ENCODE results near the gene GIPC1. TPM values are rescaled to one million over a fixed set of nuclear protein-coding genes. Genes with fewer than 3 reads are reported as not detected.

The GIPC1 gene
- total RNA-seq, 1 experiment from 2014 or later, result 103 TPM

DNA sequence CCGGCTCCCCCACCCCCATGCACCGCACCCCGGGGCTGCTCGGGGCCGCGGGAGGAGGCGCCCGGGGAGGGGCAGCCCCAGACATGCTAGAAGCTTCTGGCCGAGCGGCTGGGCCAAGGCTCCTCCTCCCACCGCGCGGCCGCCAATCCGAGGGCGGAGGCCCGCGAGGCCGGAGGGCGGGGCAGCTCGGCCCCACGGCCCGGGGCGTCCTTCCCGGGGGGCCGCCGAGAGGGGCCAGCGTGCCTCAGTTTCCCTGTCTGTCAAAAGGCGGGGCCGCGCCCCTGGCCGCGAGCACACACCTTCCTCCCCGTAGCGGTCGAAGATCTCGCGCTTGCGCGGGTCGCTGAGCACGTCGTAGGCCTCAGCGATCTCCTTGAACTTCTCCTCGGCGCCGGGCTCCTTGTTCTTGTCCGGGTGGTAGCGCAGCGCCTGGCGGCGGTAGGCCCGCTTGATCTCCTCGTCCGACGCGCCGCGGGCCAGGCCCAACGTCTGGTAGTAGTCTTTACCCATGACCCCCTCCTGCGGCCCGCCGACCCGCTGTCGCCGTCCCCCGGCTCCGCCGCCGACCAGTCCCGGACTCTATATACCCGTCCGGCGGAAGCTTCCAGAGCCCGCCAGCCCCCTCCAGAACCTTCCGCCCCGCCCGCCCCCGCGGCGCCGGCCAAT, 22.0 kb upstream of the GIPC1 start, which contains the start of gene DNAJB1:
TSS of gene DNAJB1 (minus strand) at position 558 of the 666 bp plus-strand sequence. CDS start at position 510, 48 bp downstream.
- peaks cover 38% of the 10 kb centered on the region; the same call in 1 of the 2 replicates for H4K20me1 ChIP-seq (ENCODE audit: insufficient read depth)
- H3K27me3 ChIP-seq (ENCODE audit: insufficient read depth, low read length), result no peaks in the 10 kb centered on the region
- H3K4me2 ChIP-seq (ENCODE audit: low read length), result peak within 1 kb of the TSS; percentile 95
- peaks cover 7 to 30% of the 10 kb centered on the region in 2 experiments; a peak in 3 of 4 replicates for H3K36me3 ChIP-seq (ENCODE audit: control insufficient read depth in 1 of 2, insufficient read depth in 2 of 2, low read length in 2 of 2)
- peak; percentile 72 for ATAC-seq
- CTCF ChIA-PET, result interaction anchor here (0.7 to 1.9 kb wide), 3 partner anchors 11 to 40 kb away, joined by 3 to 4 read pairs (median 4); no protein-coding TSS in a partner anchor
- peak within 1 kb of the TSS; percentile 97 for H3K27ac ChIP-seq (ENCODE audit: low read depth, low read length)
- no peaks in the 10 kb centered on the region for H3K9me2 ChIP-seq (ENCODE audit: insufficient read depth)
- no TSS peak for BruUV-seq (replicated peaks)
- intact Hi-C loops (cut with micrococcal nuclease), result no loop called here
- peak within 1 kb of the TSS; percentile 99 for H3K9ac ChIP-seq (ENCODE audit: low read length)
- POLR2A ChIA-PET, result interaction anchor here (0.6 to 4.7 kb wide), 23 partner anchors 8 to 1123 kb away, joined by 3 to 112 read pairs (median 4); partner anchors contain the start of genes ASF1B, GIPC1, NDUFB7 and TECR
- peaks cover 44% of the 10 kb centered on the region for H3K79me2 ChIP-seq (ENCODE audit: insufficient read depth, low read length)
- RAD21 ChIA-PET (ENCODE audit: low non-redundant PET in 1 of 2, low total read pairs in 2 of 2, uncharacterized antibody in 2 of 2, unreplicated experiment in 2 of 2), result interaction anchor here in 1 of 2 experiments (1.7 kb wide), 1 partner anchor 54 kb away, joined by 4 read pairs; the partner anchor contains the start of gene NDUFB7
- H3K9me3 ChIP-seq (ENCODE audit: control insufficient read depth in 1 of 2, insufficient read depth in 1 of 2, low read depth in 1 of 2, low read length in 2 of 2), result no peaks in the 10 kb centered on the region
- DNase-seq (ENCODE audit: low read depth, low spot score), result no peak
- peak within 1 kb of the TSS; percentile 90 to 96 for H3K4me3 ChIP-seq (replicated peaks in 1 of 2; ENCODE audit: low read depth in 1 of 2, low read length in 2 of 2)
- H3K4me1 ChIP-seq (ENCODE audit: control insufficient read depth in 1 of 2, insufficient read depth in 2 of 2, low read length in 2 of 2), result peaks cover 48 to 83% of the 10 kb centered on the region in 2 experiments
- no peak within 1 kb of the TSS for H2AFZ ChIP-seq (ENCODE audit: low read depth, low read length, poor library complexity, severe bottlenecking)
- no peak; the same call in 1 of the 2 replicates for TF ChIP-seq JUND (IDR thresholded peaks at IDR 0.05)
- TF ChIP-seq, protein P1, sequence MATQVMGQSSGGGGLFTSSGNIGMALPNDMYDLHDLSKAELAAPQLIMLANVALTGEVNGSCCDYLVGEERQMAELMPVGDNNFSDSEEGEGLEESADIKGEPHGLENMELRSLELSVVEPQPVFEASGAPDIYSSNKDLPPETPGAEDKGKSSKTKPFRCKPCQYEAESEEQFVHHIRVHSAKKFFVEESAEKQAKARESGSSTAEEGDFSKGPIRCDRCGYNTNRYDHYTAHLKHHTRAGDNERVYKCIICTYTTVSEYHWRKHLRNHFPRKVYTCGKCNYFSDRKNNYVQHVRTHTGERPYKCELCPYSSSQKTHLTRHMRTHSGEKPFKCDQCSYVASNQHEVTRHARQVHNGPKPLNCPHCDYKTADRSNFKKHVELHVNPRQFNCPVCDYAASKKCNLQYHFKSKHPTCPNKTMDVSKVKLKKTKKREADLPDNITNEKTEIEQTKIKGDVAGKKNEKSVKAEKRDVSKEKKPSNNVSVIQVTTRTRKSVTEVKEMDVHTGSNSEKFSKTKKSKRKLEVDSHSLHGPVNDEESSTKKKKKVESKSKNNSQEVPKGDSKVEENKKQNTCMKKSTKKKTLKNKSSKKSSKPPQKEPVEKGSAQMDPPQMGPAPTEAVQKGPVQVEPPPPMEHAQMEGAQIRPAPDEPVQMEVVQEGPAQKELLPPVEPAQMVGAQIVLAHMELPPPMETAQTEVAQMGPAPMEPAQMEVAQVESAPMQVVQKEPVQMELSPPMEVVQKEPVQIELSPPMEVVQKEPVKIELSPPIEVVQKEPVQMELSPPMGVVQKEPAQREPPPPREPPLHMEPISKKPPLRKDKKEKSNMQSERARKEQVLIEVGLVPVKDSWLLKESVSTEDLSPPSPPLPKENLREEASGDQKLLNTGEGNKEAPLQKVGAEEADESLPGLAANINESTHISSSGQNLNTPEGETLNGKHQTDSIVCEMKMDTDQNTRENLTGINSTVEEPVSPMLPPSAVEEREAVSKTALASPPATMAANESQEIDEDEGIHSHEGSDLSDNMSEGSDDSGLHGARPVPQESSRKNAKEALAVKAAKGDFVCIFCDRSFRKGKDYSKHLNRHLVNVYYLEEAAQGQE (IDR thresholded peaks at IDR 0.05; ENCODE audit: low read depth), result no peak
- no peak for TF ChIP-seq EZH2phosphoT487 (IDR thresholded peaks at IDR 0.05; ENCODE audit: borderline replicate concordance)
- peak; percentile 98 for TF ChIP-seq ZFX (IDR thresholded peaks at IDR 0.05)
- TF ChIP-seq, protein P2, sequence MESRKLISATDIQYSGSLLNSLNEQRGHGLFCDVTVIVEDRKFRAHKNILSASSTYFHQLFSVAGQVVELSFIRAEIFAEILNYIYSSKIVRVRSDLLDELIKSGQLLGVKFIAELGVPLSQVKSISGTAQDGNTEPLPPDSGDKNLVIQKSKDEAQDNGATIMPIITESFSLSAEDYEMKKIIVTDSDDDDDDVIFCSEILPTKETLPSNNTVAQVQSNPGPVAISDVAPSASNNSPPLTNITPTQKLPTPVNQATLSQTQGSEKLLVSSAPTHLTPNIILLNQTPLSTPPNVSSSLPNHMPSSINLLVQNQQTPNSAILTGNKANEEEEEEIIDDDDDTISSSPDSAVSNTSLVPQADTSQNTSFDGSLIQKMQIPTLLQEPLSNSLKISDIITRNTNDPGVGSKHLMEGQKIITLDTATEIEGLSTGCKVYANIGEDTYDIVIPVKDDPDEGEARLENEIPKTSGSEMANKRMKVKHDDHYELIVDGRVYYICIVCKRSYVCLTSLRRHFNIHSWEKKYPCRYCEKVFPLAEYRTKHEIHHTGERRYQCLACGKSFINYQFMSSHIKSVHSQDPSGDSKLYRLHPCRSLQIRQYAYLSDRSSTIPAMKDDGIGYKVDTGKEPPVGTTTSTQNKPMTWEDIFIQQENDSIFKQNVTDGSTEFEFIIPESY (IDR thresholded peaks at IDR 0.05; ENCODE audit: extremely low read depth, insufficient replicate concordance, low read length), result no peak
- TF ChIP-seq EGR1 (IDR thresholded peaks at IDR 0.05; ENCODE audit: low read depth), result no peak
- no peak for TF ChIP-seq FOSL1 (IDR thresholded peaks at IDR 0.05; ENCODE audit: low read depth)
- no peak for TF ChIP-seq CBX3 (IDR thresholded peaks at IDR 0.05; ENCODE audit: low read depth)
- TF ChIP-seq SIN3A (IDR thresholded peaks at IDR 0.05; ENCODE audit: low read depth), result peak; percentile 95
- TF ChIP-seq, protein P3, sequence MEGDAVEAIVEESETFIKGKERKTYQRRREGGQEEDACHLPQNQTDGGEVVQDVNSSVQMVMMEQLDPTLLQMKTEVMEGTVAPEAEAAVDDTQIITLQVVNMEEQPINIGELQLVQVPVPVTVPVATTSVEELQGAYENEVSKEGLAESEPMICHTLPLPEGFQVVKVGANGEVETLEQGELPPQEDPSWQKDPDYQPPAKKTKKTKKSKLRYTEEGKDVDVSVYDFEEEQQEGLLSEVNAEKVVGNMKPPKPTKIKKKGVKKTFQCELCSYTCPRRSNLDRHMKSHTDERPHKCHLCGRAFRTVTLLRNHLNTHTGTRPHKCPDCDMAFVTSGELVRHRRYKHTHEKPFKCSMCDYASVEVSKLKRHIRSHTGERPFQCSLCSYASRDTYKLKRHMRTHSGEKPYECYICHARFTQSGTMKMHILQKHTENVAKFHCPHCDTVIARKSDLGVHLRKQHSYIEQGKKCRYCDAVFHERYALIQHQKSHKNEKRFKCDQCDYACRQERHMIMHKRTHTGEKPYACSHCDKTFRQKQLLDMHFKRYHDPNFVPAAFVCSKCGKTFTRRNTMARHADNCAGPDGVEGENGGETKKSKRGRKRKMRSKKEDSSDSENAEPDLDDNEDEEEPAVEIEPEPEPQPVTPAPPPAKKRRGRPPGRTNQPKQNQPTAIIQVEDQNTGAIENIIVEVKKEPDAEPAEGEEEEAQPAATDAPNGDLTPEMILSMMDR (IDR thresholded peaks at IDR 0.05 in 2 of 3, conservative IDR thresholded peaks at IDR 0.05 in 1 of 3; ENCODE audit: borderline replicate concordance in 1 of 3, insufficient read depth in 1 of 3, low read depth in 2 of 3, low read length in 2 of 3), result no peak
- no peak for TF ChIP-seq CEBPB (IDR thresholded peaks at IDR 0.05; ENCODE audit: low read depth)
- no peak for TF ChIP-seq SRF (IDR thresholded peaks at IDR 0.05; ENCODE audit: low read depth)
- peak; percentile 89 for TF ChIP-seq POLR2A (IDR thresholded peaks at IDR 0.05; ENCODE audit: borderline replicate concordance, extremely low read depth, insufficient read depth, insufficient read length)
- TF ChIP-seq TCF7L2 (IDR thresholded peaks at IDR 0.05; ENCODE audit: borderline replicate concordance, extremely low read depth, insufficient read depth, insufficient read length), result peak; percentile 44
- TF ChIP-seq SP1 (IDR thresholded peaks at IDR 0.05; ENCODE audit: low read depth), result no peak; the same call in 1 of the 2 replicates
- peak; percentile 18; the same call in 1 of the 2 replicates for TF ChIP-seq RAD21 (IDR thresholded peaks at IDR 0.05; ENCODE audit: low read depth)
- TF ChIP-seq YY1 (IDR thresholded peaks at IDR 0.05; ENCODE audit: extremely low read depth, insufficient replicate concordance, low read depth, low read length), result peak; percentile 43
- no peak for TF ChIP-seq ZNF274 (IDR thresholded peaks at IDR 0.05; ENCODE audit: low read depth, low read length)
- no peak for TF ChIP-seq EZH2 (IDR thresholded peaks at IDR 0.05)
- peak; percentile 95 for TF ChIP-seq POLR2AphosphoS5 (IDR thresholded peaks at IDR 0.05; ENCODE audit: low read depth, low read length)

Data from HCT116 (cell line).